Activated B cell treated with CpG ODN at 0.5 μM for 24 hours (primary cell): ENCODE measurements around the gene IFNL4. TPM values are rescaled to one million over a fixed set of nuclear protein-coding genes. Genes with fewer than 3 reads are reported as not detected.

Experiments used
- ATAC-seq: fragments of 200-7000 bp; cut with Tn5 transposase; one replicate; pipeline ENCODE4 v1.10.0; 2021; ENCODE audit warnings: low read depth, mild to moderate bottlenecking, moderate library complexity
- CTCF ChIA-PET: fragments of 350-600 bp; sonication (Branson Sonifier 250); formaldehyde crosslinking; loops from one replicate; lab custom pipeline; 2021; ENCODE audit warnings: antibody characterized with exemption; lab: Charles Lee
- POLR2A ChIA-PET: fragments of 350-600 bp; sonication (Branson Sonifier 250); formaldehyde crosslinking; loops from one replicate; lab custom pipeline; 2021; ENCODE audit warnings: antibody characterized with exemption; lab: Charles Lee
- DNase-seq: peaks from one replicate; pipeline ENCODE4 v3.0.0; 2022
- H3K27ac Mint-ChIP-seq: one replicate; pipeline ENCODE4 v1.8.0; 2020; ENCODE audit warnings: mixed read lengths
- H3K27me3 Mint-ChIP-seq: one replicate; pipeline ENCODE4 v1.8.0; 2021; ENCODE audit warnings: mixed read lengths
- H3K36me3 Mint-ChIP-seq: one replicate; pipeline ENCODE4 v1.8.0; 2021; ENCODE audit warnings: low read depth, mixed read lengths
- H3K4me1 Mint-ChIP-seq: one replicate; pipeline ENCODE4 v1.8.0; 2021; ENCODE audit warnings: mixed read lengths
- H3K4me3 Mint-ChIP-seq: one replicate; pipeline ENCODE4 v1.8.0; 2020; ENCODE audit warnings: mild to moderate bottlenecking, mixed read lengths
- H3K9me3 Mint-ChIP-seq: one replicate; pipeline ENCODE4 v1.8.0; 2020; ENCODE audit warnings: mixed read lengths
- intact Hi-C: fragments of 100-400 bp; cut with micrococcal nuclease; formaldehyde crosslinking; loops from one replicate; pipeline ENCODE4 v1.15.1; 2024
- total RNA-seq: library from RNA; stranded (reverse); gene quantifications from 2 replicates; pipeline ENCODE4 v1.2.3, GENCODE V29; 2022
- TF ChIP-seq, protein P1 (sequence below): fragments of 200-600 bp; IDR thresholded peaks from one replicate; pipeline ENCODE4 v1.8.0; 2022; ENCODE audit warnings: antibody characterized with exemption, mild to moderate bottlenecking

IFNL4 gene
- total RNA-seq, result not detected in 2 replicates

DNA sequence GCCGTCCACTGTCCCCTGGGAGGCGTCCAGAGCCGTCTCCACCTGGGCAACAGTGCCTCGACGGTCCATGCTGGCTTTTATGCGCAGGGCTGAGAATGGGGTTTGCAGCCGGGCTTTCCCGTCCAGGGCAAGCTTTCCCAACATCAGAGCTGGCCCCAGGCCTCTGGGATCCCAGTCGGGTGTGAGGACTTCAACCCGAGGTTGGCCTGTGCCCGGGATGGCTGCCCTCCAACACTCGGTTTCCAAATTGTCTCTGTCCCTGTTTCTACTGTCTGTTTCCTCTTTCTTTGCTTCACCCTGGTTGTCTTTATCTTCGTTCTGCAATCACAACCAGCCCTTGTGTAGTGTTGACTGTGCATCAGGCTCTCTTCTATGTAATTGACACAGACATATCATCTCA lies at the start of gene IFNL4:
Gene IFNL4 (minus strand): TSS at position 51 of the 400 bp plus-strand sequence.
- Mint-ChIP-seq H3K36me3 (no peaks in the 10 kb centered on the region), H3K9me3 (no peaks in the 10 kb centered on the region), H3K4me3 (no peak within 1 kb of the TSS), H3K27ac (no peak within 1 kb of the TSS), H3K4me1 (no peaks in the 10 kb centered on the region), H3K27me3 (peaks cover 7% of the 10 kb centered on the region)
- ChIA-PET POLR2A (no interaction called here), CTCF (no interaction called here)
- intact Hi-C loops, result no loop called here
- DNase-seq (no peak), ATAC-seq (no peak)
- TF ChIP-seq, protein P1, sequence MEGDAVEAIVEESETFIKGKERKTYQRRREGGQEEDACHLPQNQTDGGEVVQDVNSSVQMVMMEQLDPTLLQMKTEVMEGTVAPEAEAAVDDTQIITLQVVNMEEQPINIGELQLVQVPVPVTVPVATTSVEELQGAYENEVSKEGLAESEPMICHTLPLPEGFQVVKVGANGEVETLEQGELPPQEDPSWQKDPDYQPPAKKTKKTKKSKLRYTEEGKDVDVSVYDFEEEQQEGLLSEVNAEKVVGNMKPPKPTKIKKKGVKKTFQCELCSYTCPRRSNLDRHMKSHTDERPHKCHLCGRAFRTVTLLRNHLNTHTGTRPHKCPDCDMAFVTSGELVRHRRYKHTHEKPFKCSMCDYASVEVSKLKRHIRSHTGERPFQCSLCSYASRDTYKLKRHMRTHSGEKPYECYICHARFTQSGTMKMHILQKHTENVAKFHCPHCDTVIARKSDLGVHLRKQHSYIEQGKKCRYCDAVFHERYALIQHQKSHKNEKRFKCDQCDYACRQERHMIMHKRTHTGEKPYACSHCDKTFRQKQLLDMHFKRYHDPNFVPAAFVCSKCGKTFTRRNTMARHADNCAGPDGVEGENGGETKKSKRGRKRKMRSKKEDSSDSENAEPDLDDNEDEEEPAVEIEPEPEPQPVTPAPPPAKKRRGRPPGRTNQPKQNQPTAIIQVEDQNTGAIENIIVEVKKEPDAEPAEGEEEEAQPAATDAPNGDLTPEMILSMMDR, result no peak

DNA sequence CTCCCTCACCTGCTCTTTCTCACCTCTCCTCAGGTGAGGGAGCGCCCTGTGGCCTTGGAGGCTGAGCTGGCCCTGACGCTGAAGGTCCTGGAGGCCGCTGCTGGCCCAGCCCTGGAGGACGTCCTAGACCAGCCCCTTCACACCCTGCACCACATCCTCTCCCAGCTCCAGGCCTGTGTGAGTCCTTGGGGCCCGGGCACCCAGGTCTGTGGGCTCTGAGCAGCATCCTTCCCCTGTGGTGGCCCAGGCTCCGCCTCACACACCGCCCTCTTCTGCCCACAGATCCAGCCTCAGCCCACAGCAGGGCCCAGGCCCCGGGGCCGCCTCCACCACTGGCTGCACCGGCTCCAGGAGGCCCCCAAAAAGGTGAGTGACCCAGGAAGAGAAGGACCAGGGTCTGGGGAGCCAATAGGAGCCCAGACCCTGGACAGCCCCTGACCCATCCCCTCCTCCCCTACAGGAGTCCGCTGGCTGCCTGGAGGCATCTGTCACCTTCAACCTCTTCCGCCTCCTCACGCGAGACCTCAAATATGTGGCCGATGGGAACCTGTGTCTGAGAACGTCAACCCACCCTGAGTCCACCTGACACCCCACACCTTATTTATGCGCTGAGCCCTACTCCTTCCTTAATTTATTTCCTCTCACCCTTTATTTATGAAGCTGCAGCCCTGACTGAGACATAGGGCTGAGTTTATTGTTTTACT lies 49.4 kb upstream of the IFNL4 start:
- ATAC-seq (no peak), DNase-seq (no peak)
- CTCF ChIA-PET, result no interaction called here
- TF ChIP-seq, protein P1, result no peak
- intact Hi-C loops, result no loop called here
- Mint-ChIP-seq H3K4me3 (no peak overlapping the region), H3K4me1 (no peaks in the 10 kb centered on the region), H3K27me3 (peaks cover 17% of the 10 kb centered on the region), H3K9me3 (no peaks in the 10 kb centered on the region), H3K27ac (no peak overlapping the region), H3K36me3 (no peaks in the 10 kb centered on the region)
- POLR2A ChIA-PET, result no interaction called here

DNA sequence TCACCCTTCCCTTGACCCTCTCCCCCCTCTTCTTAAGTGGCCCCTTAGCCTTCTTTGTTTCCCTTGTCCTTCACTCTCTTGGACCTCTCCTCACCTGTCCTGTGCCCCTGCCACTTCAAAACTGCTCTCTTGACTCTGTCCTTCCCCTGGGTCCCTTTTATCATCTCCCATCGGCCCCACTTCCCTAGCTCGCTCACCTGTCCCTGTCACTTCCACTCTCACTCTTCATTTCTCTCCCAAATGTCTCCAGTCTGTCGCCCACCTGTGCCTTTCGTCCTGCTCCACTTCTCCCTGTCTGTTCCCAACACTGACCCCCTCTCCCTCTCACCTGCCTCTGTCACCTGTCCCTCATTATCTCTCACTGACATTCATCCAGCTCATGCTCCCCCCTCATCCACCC lies 48.2 kb upstream of the IFNL4 start:
- H3K4me1 Mint-ChIP-seq, result no peaks in the 10 kb centered on the region
- no peak overlapping the region for H3K27ac Mint-ChIP-seq
- no peaks in the 10 kb centered on the region for H3K9me3 Mint-ChIP-seq
- H3K27me3 Mint-ChIP-seq, result peaks cover 17% of the 10 kb centered on the region
- ATAC-seq, result no peak
- no peak for DNase-seq
- CTCF ChIA-PET, result no interaction called here
- TF ChIP-seq, protein P1, result no peak
- H3K36me3 Mint-ChIP-seq, result no peaks in the 10 kb centered on the region
- intact Hi-C loops, result no loop called here
- H3K4me3 Mint-ChIP-seq, result no peak overlapping the region
- POLR2A ChIA-PET, result no interaction called here

DNA sequence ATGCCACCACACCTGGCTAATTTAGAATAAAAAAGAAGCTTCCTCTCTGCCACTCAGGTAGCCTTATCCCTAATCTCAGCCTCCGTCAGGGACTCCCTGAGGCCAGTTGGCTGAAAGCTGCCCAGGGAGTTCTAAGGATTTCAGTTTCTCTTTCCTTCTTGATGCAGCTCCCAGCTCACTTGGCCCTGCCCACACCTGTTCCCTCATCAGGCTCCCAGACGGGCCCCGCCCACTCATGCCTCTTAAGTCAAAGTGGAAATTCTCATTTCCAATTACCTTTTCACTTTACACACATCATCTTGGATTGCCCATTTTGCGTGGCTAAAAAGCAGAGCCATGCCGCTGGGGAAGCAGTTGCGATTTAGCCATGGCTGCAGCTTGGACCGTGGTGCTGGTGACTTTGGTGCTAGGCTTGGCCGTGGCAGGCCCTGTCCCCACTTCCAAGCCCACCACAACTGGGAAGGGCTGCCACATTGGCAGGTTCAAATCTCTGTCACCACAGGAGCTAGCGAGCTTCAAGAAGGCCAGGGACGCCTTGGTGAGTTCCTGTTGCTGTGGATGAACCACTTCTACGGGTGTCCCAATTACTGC lies 47.5 kb upstream of the IFNL4 start, which contains the start of gene IFNL1:
Gene IFNL1 (plus strand): TSS at position 353 of the 591 bp plus-strand sequence. CDS start 15 bp downstream, at position 368.
- Mint-ChIP-seq H3K4me3 (no peak within 1 kb of the TSS), H3K4me1 (no peaks in the 10 kb centered on the region), H3K27ac (no peak within 1 kb of the TSS), H3K9me3 (no peaks in the 10 kb centered on the region), H3K27me3 (peaks cover 20% of the 10 kb centered on the region), H3K36me3 (no peaks in the 10 kb centered on the region)
- TF ChIP-seq, protein P1, result no peak
- intact Hi-C loops, result no loop called here
- DNase-seq (no peak), ATAC-seq (no peak)
- ChIA-PET POLR2A (no interaction called here), CTCF (no interaction called here)

DNA sequence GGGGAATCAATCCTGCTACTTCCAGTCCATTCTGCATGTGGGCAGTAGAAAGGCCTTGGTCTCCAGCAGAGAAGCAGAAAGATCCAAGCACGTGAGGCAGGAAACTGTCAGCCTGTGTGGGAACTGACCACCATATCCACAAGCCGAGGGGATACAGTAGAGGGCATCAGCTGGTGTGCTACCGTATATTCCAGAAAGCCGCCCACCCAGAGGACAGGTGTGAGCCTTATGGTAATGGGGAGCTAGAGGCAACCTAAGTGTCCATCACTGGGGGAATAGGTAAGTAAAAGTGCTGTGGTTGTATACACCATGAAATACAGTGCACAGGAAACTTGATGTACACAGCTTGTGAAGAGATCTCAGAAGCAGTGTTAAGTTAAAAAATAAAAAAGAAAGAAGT lies 44.7 kb upstream of the IFNL4 start:
- ChIA-PET CTCF (no interaction called here), POLR2A (no interaction called here)
- TF ChIP-seq, protein P1, result no peak
- intact Hi-C loops, result no loop called here
- Mint-ChIP-seq H3K27me3 (peaks cover 27% of the 10 kb centered on the region), H3K27ac (no peak overlapping the region), H3K4me1 (no peaks in the 10 kb centered on the region), H3K4me3 (no peak overlapping the region), H3K36me3 (no peaks in the 10 kb centered on the region), H3K9me3 (no peaks in the 10 kb centered on the region)
- ATAC-seq (no peak), DNase-seq (no peak)
